ENCODE measurements around the gene LBX2.

LBX2 gene

DNA sequence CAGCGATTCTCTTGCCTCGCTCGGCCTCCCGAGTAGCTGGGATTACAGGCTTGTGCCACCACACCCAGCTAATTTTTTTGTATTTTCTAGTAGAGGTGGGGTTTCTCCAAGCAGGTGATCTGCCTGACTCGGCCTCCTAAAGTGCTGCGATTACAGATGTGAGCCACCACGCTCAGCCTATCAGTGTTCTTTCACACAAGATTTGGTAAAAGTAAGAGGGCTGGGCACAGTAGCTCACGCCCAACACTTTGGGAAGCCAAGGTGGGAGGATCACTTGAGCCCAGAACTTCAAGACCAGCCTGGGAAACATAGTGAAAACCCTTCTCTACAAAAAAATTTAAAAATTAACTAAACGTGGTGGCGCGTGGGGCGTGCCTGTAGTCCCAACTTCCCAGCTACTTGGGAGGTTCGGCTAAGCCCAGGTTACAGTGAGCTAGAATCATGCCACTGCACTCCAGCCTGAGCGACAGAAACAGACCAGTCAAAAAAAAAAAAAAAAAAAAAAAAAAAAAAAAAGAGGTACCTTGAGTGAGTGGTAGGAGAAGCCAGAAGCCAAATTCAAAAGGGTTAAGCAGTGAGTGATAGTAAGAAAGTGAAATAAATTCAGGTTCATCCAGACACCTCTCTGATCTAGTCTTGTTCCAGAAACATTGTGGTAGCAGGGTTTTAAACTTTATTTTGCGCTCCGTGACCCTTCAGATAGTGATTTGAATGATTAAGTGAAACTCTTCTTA is 27.9 kb downstream of the LBX2 start:
- no peak for TF ChIP-seq GATA2 (IDR thresholded peaks at IDR 0.05; ENCODE audit: low read depth, low read length)
- no peak for TF ChIP-seq GATA3 (IDR thresholded peaks at IDR 0.05; ENCODE audit: low read depth, low read length)

DNA sequence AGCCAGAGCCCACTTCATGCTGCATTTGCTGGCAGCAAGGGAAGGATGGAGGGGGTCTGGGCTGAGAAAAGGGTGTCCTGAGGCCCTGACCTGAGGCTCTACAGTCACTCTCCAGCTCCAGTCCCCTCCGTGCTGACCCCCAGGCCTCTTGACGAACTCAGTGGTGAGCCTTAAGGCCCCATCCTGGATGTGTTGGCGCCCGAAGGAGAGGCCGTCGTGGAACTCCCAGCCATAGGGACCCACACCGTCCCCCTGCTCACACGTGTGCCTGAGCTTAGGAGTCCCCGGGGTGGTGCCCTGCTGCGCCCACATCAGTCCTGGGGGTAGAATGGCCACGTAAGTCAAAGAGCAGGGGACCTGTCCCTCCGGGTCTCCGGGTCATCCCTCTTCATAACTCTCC is 35.0 kb downstream of the LBX2 start:
- TF ChIP-seq GATA3 (IDR thresholded peaks at IDR 0.05; ENCODE audit: low read depth, low read length), result no peak
- TF ChIP-seq GATA2 (IDR thresholded peaks at IDR 0.05; ENCODE audit: low read depth, low read length), result no peak

DNA sequence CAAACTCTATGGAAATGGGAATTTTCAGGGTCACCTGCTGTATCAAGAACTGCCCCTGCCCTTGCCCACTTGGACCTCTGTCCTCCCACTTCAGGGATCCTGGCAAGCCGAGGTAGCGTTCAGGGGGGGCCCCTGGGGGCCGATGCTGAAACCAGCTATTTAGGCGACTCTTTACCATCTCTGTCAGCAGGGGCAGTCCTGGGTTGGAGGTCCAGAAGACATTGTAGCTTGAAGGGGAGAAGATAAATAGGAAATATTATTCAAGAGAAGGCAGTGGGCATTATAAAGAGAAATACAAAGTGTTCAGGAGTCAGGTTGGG is 36.7 kb downstream of the LBX2 start:
- TF ChIP-seq GATA2 (IDR thresholded peaks at IDR 0.05; ENCODE audit: low read depth, low read length), result no peak
- no peak for TF ChIP-seq GATA3 (IDR thresholded peaks at IDR 0.05; ENCODE audit: low read depth, low read length)

DNA sequence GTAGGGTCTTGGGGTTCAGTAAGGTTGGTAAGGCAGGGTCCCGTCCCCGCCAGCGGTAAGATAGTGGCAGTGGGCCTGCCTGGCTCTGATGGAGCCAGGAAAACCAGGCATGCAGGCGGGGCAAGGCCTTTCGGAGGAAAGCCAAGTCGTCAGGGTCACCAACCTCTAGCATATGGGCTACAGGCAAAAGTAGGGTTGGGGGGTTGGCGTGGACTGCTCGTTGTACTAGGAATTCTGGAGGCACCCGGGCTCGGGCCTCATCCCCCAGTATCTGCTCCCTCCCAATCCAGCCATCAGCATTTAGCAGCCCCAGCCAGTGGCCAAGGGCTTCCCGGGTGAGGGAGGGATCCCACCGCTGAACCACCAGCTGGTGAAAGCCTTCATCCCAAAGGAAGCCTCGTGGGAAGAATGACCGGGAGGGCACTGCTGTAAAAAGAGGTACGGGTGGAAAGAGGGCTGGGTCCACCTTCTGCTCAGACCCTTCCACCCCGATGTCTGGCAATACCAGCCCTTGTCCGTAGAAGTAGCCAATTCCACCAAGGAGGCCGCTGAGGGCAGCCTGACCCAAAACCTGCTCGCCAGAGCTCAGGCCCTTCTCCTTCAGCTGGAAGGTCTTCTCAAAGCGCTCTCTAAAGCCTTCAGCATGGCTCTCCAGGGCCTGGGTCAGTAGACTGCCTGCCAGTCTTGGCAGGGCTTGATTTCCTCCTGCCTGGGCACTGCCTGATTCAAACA is 37.2 kb downstream of the LBX2 start:
- no peak for TF ChIP-seq GATA2 (IDR thresholded peaks at IDR 0.05; ENCODE audit: low read depth, low read length)
- no peak for TF ChIP-seq GATA3 (IDR thresholded peaks at IDR 0.05; ENCODE audit: low read depth, low read length)

DNA sequence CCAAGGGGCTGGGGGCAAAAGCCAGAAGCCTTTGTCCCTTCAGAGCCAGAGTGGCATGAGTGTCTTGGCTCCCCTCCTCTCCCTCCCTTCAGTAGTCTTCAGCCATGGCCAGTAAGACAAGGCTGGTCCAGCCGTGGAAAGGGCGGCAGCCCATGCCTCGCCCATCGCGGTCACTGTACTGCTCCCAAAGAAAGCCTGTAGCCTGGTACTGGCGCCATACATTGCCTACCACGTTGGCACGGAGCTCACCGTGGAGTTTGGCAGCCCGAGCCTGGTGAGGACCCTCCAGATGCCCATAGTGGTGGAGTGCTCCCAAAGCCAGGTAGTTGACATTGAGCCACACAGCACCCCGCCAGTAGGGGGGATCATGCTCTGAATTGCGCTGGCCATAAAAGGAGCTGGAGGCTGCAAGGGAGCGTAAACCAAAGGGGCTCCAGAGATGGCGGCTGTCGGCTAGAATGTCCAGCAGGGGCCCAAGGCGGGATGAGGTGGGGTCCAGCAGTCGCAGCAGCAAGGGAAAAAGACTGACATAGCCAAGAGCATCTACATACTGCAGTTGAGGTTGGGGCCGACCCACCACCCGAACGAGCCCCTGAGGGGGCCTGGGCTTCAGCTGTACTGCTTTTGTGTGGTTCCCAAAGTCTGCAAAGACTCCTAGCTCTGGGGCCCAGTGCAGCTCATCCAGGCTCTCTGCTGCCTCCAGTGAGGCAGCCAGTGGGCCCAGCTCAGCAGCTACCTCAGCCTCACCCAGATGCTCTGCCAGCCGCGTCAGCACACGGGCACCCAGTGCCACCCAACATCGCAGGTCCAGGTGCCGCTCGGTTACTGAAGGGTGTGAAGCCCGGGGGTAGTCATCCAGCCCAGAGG is 38.0 kb downstream of the LBX2 start:
- no peak for TF ChIP-seq GATA2 (IDR thresholded peaks at IDR 0.05; ENCODE audit: low read depth, low read length)
- no peak for TF ChIP-seq GATA3 (IDR thresholded peaks at IDR 0.05; ENCODE audit: low read depth, low read length)

DNA sequence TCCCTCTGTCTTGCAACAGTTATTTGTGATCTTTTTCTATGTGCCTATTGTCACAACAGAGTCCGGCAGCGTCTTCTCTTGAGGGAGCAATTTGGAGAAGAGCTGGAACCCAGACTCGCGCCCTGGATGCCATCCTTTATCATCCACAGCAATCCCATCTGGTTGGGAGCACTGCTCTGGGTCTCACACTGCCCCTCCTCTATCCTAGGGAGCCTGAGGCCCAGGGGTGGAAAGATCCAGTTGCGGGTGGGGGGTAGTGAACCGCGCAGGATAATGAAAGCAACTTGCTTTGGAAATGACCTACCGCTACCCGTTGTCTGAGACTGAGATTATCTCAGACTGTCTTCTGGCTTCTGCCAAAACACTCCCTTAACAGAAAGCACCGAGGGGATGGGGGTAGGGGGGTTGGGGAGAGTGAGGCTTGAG is 40.5 kb downstream of the LBX2 start:
- TF ChIP-seq GATA3 (IDR thresholded peaks at IDR 0.05; ENCODE audit: low read depth, low read length) (no peak), GATA2 (IDR thresholded peaks at IDR 0.05; ENCODE audit: low read depth, low read length) (no peak)

DNA sequence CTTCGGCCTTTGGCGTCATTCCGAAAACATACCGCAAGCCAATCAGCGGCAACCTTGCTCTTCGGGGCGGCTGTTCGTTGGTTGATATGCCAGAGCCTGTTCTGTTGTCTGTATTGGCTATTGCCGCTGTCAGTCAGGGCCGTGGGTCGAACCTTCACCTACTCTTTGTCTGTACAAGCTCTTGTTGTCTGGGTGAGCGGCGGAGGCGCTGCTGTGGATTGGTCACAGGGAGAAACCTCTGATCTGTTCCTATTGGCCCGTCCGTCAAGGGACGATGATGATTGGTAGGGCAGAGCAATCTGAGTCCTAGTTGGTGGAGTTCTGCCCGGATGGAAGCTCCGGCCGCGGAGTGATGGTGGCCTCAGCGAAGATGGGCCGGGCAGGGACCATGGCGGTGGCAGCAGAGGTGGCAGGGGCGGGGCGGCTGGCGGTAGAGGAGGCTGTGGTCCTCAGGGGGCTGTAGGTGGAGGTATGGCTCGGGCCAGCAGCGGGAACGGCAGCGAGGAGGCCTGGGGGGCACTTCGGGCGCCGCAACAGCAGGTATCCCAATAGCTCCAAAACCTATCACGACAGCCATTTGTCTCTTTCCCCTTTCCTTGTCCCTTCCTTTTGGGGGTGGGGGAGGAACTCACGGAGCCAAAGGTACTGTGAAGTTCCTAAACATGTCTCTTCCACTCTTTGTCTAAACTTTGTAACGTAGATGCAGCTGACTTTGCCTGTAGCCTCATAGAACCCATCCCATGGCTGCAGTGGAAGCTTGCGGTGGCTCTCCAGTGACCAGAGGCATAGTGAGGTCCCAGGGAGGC is 41.1 kb downstream of the LBX2 start, which contains the start of gene WBP1:
WBP1 (plus strand) TSS at position 307 of the 806 bp plus-strand sequence; CDS start at position 472, 165 bp downstream.
- no peak for TF ChIP-seq GATA2 (IDR thresholded peaks at IDR 0.05; ENCODE audit: low read depth, low read length)
- no peak for TF ChIP-seq GATA3 (IDR thresholded peaks at IDR 0.05; ENCODE audit: low read depth, low read length)

DNA sequence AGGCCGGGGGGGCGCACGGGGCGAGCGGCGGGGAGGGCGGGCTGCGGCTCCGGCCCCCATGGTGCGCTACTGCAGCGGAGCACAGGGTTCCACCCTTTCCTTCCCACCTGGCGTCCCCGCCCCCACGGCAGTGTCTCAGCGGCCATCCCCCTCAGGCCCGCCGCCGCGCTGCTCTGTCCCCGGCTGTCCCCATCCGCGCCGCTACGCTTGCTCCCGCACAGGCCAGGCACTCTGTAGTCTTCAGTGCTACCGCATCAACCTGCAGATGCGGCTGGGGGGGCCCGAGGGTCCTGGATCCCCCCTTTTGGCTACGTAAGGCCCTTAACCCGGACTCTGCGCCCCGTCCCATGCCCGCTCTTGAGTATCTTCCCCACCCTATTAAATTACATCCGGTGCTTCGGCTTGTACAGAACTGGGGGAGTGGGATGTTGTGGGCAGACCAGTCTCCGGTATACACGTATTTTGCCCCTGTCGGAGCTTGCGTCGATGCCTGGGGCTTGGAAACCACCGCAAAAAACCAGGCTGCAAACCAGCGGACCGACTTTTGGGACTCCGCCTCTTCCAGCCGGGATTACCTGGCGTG is 41.8 kb downstream of the LBX2 start:
- no peak for TF ChIP-seq GATA3 (IDR thresholded peaks at IDR 0.05; ENCODE audit: low read depth, low read length)
- TF ChIP-seq GATA2 (IDR thresholded peaks at IDR 0.05; ENCODE audit: low read depth, low read length), result no peak

DNA sequence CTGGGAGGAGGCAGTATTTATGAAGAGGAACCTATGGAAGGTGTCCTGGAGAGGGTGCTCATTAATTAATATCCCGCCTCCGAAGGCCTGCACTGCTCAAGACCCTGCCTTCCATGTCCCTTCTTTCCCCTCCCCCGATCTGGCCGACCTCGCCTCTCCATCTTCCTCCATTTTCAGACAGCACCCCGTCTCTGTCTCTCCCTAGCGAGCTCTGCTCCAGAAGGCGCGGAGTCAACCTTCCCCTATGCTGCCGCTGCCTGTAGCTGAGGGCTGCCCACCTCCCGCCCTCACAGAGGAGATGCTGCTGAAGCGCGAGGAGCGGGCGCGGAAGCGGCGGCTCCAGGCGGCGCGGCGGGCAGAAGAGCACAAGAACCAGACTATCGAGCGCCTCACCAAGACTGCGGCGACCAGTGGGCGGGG is 42.3 kb downstream of the LBX2 start:
- TF ChIP-seq GATA3 (IDR thresholded peaks at IDR 0.05; ENCODE audit: low read depth, low read length), result no peak
- no peak for TF ChIP-seq GATA2 (IDR thresholded peaks at IDR 0.05; ENCODE audit: low read depth, low read length)

DNA sequence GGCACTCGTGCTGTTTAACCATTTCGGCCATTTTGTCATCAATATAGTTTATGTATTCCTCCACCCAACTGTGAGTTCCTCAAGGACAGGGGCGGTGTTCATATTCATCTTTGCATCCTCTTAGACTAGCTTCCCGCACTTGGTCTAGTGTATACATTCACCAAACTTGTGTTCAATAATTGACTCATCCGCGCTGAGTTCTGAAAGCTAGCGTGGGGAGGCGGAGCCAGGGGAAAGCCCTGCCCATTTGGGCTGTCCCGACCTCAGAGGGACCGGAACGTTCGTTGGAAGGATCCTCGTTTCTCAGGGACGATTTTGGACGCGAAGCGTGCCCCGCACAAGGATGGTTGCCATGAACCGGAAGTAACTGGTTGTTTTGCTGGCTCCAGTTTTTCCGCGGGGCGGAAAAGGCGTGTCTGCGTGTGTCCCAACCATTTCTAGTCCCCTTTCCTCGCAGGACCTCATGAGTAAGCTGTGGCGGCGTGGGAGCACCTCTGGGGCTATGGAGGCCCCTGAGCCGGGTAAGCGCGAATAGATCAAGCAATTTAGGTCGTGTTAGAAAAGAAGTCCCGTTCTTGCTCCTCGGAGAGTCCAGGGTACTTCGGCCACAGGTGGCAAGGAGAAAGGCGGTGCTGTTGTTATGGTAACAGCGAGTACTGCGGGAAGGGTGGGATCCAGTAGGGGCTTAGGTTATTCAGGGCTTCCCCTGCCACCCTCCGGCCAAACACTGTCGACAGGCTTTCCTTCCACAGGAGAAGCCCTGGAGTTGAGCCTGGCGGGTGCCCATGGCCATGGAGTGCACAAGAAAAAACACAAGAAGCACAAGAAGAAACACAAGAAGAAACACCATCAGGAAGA is 44.5 kb downstream of the LBX2 start, which contains the start of gene INO80B:
INO80B (plus strand) TSS at position 434 of the 858 bp plus-strand sequence; CDS start at position 464, 30 bp downstream.
- no peak for TF ChIP-seq GATA2 (IDR thresholded peaks at IDR 0.05; ENCODE audit: low read depth, low read length)
- no peak for TF ChIP-seq GATA3 (IDR thresholded peaks at IDR 0.05; ENCODE audit: low read depth, low read length)

DNA sequence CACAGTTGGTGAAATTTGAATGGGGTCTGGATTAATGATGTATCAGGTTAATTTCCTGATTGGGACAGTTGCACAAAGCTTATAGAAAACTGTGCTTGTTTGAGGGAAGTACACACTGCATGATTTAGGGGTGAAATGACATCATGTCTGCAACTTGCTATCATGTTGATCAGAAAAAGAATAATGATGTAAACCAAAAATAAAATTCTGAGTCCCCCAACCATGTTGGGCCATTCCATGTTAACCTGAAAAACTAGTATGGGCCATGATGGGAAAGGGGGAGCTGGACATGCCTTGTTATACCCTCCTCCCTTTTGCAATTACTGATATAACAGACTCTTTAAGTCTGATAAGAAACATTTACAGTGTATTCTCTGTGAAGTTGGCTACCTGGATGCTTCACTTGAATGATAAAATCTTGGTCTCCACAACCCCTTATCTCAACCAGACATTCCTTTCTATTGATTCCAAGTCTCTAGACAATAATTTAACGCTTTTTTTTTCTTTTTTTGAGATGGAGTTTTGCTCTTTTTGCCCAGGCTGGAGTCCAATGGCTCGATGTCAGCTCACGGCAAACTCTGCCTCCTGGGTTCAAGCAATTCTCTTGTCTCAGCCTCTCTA is 48.7 kb downstream of the LBX2 start:
- TF ChIP-seq GATA3 (IDR thresholded peaks at IDR 0.05; ENCODE audit: low read depth, low read length), result no peak
- TF ChIP-seq GATA2 (IDR thresholded peaks at IDR 0.05; ENCODE audit: low read depth, low read length), result no peak

DNA sequence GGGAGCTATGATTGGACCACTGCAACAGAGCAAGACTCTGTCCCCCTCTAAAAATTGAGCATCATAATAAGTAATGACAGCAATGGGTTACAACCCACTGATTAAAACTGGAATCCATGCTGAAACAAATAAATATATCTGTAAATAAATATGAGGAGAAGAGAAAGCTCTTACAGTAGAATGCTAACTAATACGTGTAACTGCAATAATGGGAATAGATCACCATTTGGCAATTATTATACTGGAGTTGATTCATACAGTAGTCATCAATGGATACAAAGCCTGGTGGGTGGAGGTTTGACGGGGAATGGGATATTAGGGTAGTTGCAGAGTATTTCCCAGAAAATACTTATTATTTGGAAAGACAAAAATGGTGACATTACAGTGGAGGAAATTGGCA is 50.6 kb downstream of the LBX2 start:
- TF ChIP-seq GATA3 (IDR thresholded peaks at IDR 0.05; ENCODE audit: low read depth, low read length) (no peak), GATA2 (IDR thresholded peaks at IDR 0.05; ENCODE audit: low read depth, low read length) (no peak)
